Uterus (tissue), 4 donors: ENCODE results near the gene FTCDNL1. TPM values are rescaled to one million over a fixed set of nuclear protein-coding genes. Genes with fewer than 3 reads are reported as not detected.

Source experiments
- DNase-seq, 2 donors: peaks; one replicate each; pipeline ENCODE4 v3.0.0-alpha.2; 2019 to 2020
- H3K27ac ChIP-seq, 2 donors: fragments of 200-600 bp; sonication (generic); 1 replicate in 1 of 2; 2 replicates in 1 of 2; pipeline ENCODE4 v1.5.1; 2016 to 2018
- H3K27me3 ChIP-seq, 2 donors: fragments of 200-600 bp; sonication (generic); one replicate each; pipeline ENCODE4 v1.5.1; 2018 to 2019; ENCODE audit warnings: control low read depth in 1 of 2
- H3K36me3 ChIP-seq, 2 donors: fragments of 200-600 bp; sonication (generic); one replicate each; pipeline ENCODE4 v1.5.1; 2019; ENCODE audit warnings: control low read depth in 1 of 2
- H3K4me1 ChIP-seq, 2 donors: fragments of 200-600 bp; sonication (generic); one replicate each; pipeline ENCODE4 v1.5.1; 2018 to 2019; ENCODE audit warnings: control low read depth in 1 of 2
- H3K4me3 ChIP-seq, 2 donors: fragments of 200-600 bp; sonication (generic); 1 replicate in 1 of 2; 2 replicates in 1 of 2; pipeline ENCODE4 v1.5.1; 2018 to 2019; ENCODE audit warnings: mild to moderate bottlenecking in 1 of 2
- H3K9me3 ChIP-seq, 2 donors: fragments of 200-600 bp; sonication (generic); one replicate each; pipeline ENCODE4 v1.5.1; 2019; ENCODE audit warnings: control low read depth in 1 of 2
- POLR2A ChIP-seq, 2 donors: fragments of 450-650 bp; IDR thresholded peaks; one replicate each; pipeline ENCODE4 v1.6.1; 2016; ENCODE audit warnings: antibody characterized with exemption in 2 of 2, mild to moderate bottlenecking in 1 of 2, moderate library complexity in 1 of 2
- intact Hi-C: fragments of 100-400 bp; cut with DNase I; formaldehyde crosslinking; loops from one replicate; pipeline ENCODE4 v1.15.1; 2023; ENCODE audit warnings: low total_unique reads
- total RNA-seq, 4 donors: library from RNA; depleted of rRNA in 3 of 4; stranded (reverse); fragments of >200 nt in 3 of 4; gene quantifications; one replicate each; pipeline versions ENCODE4 v1.1.0 to v1.2.4, GENCODE V29; 2014 to 2023
- TF ChIP-seq, protein P1 (sequence below), 4 experiments: fragments of 200-600 bp in 2 of 4; fragments of 450-650 bp in 2 of 4; sonication (generic) in 2 of 4; IDR thresholded peaks; one replicate each; pipeline ENCODE4 v1.5.1; 2016 to 2019; ENCODE audit warnings: antibody characterized with exemption in 4 of 4, mild to moderate bottlenecking in 2 of 4, moderate library complexity in 1 of 4
- donor health status: DM: yes; HTN: yes; CAD: no.

FTCDNL1 gene
- total RNA-seq, 4 donors from 2014 or later, result 0.29 to 5.8 (median 1.4) TPM; not detected in 1

DNA sequence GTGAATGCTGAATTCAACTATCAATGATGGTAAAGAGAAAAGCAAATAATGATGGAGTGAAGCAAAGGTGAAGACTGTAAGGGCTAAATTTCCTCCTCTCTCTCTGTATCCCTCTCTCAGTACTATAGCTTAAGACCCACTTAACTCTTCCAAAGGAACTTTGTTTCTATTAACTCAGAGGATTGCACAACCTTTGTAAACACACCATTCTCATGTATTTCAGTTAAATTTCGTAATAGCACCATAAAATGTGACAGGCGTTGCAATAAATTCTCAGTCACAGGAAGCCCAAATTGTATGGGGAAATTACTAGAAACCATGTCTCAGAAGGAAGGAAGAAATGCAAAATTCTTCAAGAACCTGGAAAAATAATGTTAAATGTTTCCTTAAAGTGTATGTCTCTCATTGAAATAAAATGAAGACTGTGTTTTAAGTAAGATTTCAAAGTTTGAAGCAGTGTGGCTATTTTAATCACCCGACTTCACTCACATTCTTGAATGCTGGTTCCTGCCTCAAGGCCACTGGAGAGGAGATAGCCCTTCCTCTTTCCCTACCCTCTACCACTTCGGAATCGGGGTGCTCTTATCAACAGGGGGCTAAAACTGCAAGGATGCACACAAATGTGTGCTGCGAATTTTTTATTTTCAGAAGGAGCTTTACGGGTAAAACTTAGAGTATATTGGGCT is 112.1 kb downstream of the FTCDNL1 start:
- no peak for TF ChIP-seq POLR2A (IDR thresholded peaks at IDR 0.05)
- TF ChIP-seq, protein P1, sequence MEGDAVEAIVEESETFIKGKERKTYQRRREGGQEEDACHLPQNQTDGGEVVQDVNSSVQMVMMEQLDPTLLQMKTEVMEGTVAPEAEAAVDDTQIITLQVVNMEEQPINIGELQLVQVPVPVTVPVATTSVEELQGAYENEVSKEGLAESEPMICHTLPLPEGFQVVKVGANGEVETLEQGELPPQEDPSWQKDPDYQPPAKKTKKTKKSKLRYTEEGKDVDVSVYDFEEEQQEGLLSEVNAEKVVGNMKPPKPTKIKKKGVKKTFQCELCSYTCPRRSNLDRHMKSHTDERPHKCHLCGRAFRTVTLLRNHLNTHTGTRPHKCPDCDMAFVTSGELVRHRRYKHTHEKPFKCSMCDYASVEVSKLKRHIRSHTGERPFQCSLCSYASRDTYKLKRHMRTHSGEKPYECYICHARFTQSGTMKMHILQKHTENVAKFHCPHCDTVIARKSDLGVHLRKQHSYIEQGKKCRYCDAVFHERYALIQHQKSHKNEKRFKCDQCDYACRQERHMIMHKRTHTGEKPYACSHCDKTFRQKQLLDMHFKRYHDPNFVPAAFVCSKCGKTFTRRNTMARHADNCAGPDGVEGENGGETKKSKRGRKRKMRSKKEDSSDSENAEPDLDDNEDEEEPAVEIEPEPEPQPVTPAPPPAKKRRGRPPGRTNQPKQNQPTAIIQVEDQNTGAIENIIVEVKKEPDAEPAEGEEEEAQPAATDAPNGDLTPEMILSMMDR (IDR thresholded peaks at IDR 0.05), result no peak

GRCh38 chr2:199734651-199735050 is 116.3 kb downstream of the FTCDNL1 start:
- intact Hi-C loops, result no loop called here
- TF ChIP-seq POLR2A (IDR thresholded peaks at IDR 0.05), result no peak
- TF ChIP-seq, protein P1 (IDR thresholded peaks at IDR 0.05), result no peak
- H3K9me3 ChIP-seq, result no peaks in the 10 kb centered on the region
- H3K4me1 ChIP-seq, result peaks cover 0 to 4% of the 10 kb centered on the region in 2 donors
- H3K27me3 ChIP-seq, result no peaks in the 10 kb centered on the region
- H3K36me3 ChIP-seq, result no peaks in the 10 kb centered on the region
- no peak for DNase-seq
- no peak overlapping the region for H3K4me3 ChIP-seq
- no peak overlapping the region for H3K27ac ChIP-seq

More for the DNA sequence above, 112.1 kb downstream of the FTCDNL1 start:
- peaks cover 0 to 5% of the 10 kb centered on the region in 2 donors for H3K4me1 ChIP-seq
- no peaks in the 10 kb centered on the region for H3K9me3 ChIP-seq
- no peaks in the 10 kb centered on the region for H3K36me3 ChIP-seq
- DNase-seq, result no peak
- no peak overlapping the region for H3K4me3 ChIP-seq
- H3K27me3 ChIP-seq, result no peaks in the 10 kb centered on the region
- intact Hi-C loops, result no loop called here
- H3K27ac ChIP-seq, result peak overlapping the region in 1 of 2 donors; percentile 41

- intact Hi-C loops, result no loop called here
- H3K4me1 ChIP-seq, result no peaks in the 10 kb centered on the region
Observed at GRCh38 chr2:199734011-199734410, 117.0 kb downstream of the FTCDNL1 start.

DNA sequence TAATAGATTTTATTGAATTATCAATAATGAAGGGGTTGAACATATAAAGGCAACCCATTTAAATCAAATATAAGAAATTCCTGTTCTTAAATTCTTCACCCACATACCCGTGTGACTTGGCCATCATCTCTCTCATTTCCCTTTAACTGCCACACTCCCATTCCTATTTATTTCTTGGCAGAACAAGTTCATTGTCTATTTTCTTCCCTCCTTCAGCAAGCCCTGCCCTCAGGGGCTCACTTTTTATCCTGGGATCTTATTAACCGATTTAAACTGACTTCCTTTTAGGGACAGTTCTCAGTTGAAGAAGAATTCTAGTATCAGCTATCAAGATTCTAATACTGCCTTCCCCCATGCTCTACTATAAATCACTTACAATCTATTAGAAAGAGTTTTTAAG is 123.2 kb downstream of the FTCDNL1 start:
- intact Hi-C loops, result no loop called here
- Histone ChIP-seq H3K4me3 (no peak overlapping the region), H3K9me3 (no peaks in the 10 kb centered on the region), H3K4me1 (no peaks in the 10 kb centered on the region), H3K36me3 (no peaks in the 10 kb centered on the region), H3K27ac (no peak overlapping the region), H3K27me3 (no peaks in the 10 kb centered on the region)
- no peak for TF ChIP-seq POLR2A (IDR thresholded peaks at IDR 0.05)
- TF ChIP-seq, protein P1 (IDR thresholded peaks at IDR 0.05), result no peak
- DNase-seq, result no peak

More at GRCh38 chr2:199734011-199734410, 117.0 kb downstream of the FTCDNL1 start:
- TF ChIP-seq, protein P1 (IDR thresholded peaks at IDR 0.05), result no peak
- TF ChIP-seq POLR2A (IDR thresholded peaks at IDR 0.05), result no peak
- Histone ChIP-seq H3K27ac (no peak overlapping the region), H3K36me3 (no peaks in the 10 kb centered on the region), H3K4me3 (no peak overlapping the region), H3K9me3 (no peaks in the 10 kb centered on the region), H3K27me3 (no peaks in the 10 kb centered on the region)
- DNase-seq, result no peak

DNA sequence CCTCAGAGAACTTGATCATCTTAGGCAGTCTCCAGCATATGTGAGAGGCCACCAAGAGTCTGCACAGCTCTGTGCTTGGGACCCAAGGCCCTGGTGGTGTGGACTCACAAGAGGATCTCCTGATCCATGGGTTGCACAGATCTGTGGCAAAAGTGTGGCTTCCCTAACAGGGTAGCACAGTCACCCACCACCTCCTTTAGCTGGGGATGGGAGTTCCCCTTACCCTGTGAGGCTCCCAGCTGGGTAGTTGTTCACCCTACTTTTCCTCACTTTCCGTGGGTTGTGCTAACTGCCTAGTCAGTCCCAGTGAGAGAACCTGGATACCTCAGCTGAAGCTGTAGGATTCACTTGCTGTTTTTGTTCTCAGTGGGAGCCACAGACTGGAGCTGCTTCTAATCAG is 123.7 kb downstream of the FTCDNL1 start:
- H3K9me3 ChIP-seq, result no peaks in the 10 kb centered on the region
- TF ChIP-seq, protein P1 (IDR thresholded peaks at IDR 0.05), result no peak
- no peak for TF ChIP-seq POLR2A (IDR thresholded peaks at IDR 0.05)
- DNase-seq, result no peak
- H3K4me3 ChIP-seq, result no peak overlapping the region
- H3K27me3 ChIP-seq, result no peaks in the 10 kb centered on the region
- H3K27ac ChIP-seq, result no peak overlapping the region
- intact Hi-C loops, result no loop called here
- no peaks in the 10 kb centered on the region for H3K36me3 ChIP-seq
- no peaks in the 10 kb centered on the region for H3K4me1 ChIP-seq
